GM20431 (cell line): ENCODE results near the gene PRKRIP1.
"Not testable (repeated sequence)": the region's sequence is repeated elsewhere in the genome, so short reads cannot be mapped to it uniquely, and the experiment has no call there.

Experiments used
- in situ Hi-C: fragments of 300-500 bp; cut with MseI, MboI; formaldehyde crosslinking; loops from one replicate; pipeline ENCODE4 v1.15.0; 2020; ENCODE audit warnings: low sequenced_read_pairs; ENCODE audit not compliant: unreplicated experiment

PRKRIP1 gene

DNA sequence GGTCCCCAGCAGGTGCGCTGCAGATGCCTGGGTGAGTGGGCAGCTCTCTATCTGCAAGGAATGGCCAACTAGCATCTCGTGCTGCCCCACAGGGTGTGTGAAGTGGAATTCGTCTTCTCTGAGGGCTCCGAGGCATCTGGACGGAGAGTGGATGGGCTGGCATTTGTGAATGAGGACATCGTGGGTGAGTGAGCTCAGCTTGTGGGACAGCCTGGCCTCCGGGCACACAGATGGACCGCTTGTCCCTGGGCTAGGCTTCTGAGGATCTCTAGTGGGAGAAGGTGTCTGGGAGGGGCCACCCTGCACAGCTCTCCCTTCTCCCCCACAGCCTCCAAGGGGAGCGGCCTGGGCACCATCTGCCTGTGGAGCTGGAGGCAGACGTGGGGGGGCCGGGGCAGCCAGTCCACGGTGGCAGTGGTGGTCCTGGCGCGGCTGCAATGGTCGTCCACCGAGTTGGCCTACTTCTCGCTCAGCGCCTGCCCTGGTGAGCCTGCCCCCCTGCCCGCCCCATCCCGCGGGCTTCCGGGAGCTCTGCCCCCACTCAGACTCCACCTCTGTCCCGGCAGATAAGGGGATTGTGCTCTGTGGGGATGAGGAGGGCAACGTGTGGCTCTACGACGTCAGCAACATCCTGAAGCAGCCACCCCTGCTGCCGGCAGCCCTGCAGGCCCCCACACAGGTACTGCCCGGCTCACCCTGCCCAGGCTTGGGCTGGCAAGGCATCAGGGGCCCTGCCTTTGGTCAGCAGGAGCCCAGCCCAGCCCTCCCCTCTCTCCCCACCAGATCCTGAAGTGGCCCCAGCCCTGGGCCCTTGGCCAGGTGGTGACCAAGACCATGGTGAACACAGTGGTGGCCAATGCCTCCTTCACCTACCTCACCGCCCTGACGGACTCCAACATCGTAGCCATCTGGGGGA, 76.2 kb downstream of the PRKRIP1 start:
- in situ Hi-C loops = no loop called here

DNA sequence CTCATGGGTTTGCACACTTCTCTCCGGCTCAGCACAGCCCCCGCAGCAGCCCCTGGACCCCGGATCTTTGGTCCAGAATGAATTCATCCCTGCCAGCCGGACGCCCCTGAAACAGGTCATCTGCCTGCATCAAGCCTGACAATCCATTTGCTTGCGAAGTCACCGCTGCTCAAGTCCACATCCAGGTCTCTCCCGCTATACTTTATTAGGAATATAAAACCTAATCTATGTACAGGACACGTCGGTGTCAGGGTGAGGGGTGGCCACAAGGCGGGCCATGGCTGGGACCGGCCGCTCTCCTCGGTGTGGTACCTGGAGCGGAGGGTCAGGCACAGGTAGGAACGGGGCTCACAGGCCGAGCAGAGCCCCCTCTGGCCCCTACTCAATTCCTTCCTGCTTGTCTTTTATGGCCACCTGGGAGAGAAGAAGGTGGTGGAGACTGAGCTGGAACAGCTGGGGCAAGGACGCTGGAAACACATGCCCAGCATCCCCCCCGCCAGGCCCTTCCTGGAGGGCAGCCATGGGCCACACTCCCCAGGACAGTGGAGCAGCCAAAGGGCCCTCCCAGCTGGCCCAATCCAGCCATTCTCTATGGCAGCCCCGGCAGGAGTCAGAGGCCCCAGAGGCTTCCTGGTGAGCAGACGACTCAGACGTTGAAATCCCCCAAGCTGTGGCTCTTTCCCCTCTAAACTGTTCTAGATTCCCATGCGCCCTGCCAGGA, 77.3 kb downstream of the PRKRIP1 start:
- in situ Hi-C loops = no loop called here

DNA sequence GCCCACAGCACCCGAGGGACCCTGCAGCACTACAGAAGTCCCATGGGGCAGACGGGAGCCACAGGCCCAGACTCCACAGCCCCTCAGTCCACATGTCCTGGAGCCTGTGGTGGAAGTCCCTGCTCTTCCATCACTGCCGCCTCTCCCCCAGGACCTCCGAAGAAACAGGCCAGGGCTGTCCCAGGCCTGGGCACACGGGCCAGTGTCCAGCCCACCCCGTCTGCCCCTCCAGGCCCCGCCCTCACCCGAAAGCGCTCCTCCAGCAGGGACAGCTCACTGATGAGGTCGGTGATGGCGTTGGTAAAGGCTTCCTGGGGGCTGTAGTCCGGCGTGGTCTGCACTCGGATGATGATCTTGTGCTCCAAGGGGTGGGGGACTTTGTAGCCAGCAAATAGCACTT, 78.0 kb downstream of the PRKRIP1 start:
- in situ Hi-C loops = not testable (repeated sequence)

DNA sequence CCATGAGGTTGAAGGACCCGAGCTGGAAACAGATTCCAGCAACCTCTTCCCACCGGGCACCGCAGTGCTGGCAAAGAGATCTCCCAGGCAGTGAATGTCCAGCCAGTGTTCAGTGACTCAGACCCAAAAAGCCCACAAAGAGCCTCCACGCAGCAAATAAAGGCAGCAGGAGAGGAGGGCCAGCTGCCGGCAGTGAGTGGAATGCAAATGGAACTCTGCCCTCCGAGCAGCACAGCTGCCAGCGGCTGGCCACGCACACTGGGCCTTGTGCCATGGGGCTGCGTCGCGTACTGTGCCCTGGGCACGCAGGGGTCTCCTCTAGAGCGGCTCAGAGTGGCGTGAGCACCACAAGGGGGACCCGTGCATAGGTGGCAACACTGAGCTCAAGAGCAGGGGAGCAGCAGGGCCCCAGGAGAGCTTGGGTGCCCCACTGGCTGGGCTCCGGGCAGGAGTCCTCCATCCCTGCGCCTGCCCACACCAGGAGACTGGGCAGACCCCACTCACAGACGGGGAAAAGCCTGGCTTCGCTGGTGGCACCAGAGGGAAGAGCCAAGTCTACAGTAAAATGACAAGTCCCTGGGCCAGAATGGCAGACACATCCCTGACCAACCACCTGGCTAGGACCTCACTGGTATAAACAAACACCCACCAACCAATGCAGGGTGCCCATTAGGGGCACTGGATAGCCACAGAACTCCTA, 78.7 kb downstream of the PRKRIP1 start:
- in situ Hi-C loops = not testable (repeated sequence)
